ENCODE measurements around the gene ANKMY1. TPM values are rescaled to one million over a fixed set of nuclear protein-coding genes. Genes with fewer than 3 reads are reported as not detected.

ANKMY1 gene
- total RNA-seq, 4 donors from 2014 or later = 18.0 to 22.7 (median 21.1) TPM

GRCh38 chr2:240469740-240470139, 88.0 kb downstream of the ANKMY1 start:
- intact Hi-C loops (cut with DNase I; ENCODE audit: low total_unique reads) = no loop called here
- DNase-seq (ENCODE audit: low spot score in 2 of 2) = peak in 1 of 2 donors; percentile 25
- 88 to 91% methylated on average over 6 of the region's 6 CpGs for WGBS, 2 donors
- no peak for TF ChIP-seq CTCF (IDR thresholded peaks at IDR 0.05)
- TF ChIP-seq POLR2A (IDR thresholded peaks at IDR 0.05) = no peak
- H3K4me3 ChIP-seq (ENCODE audit: low read depth, poor library complexity, severe bottlenecking) = no peak overlapping the region

- no peak overlapping the region for H3K4me3 ChIP-seq (ENCODE audit: low read depth, poor library complexity, severe bottlenecking)
- TF ChIP-seq POLR2A (IDR thresholded peaks at IDR 0.05) = no peak
- peak; percentile 12 to 78 for DNase-seq (ENCODE audit: low spot score in 2 of 2)
- 18 to 47% methylated on average over 4 to 9 of the region's 10 CpGs for WGBS, 2 donors
- intact Hi-C loops (cut with DNase I; ENCODE audit: low total_unique reads) = no loop called here
Observed at GRCh38 chr2:240469239-240469636, 88.5 kb downstream of the ANKMY1 start.

GRCh38 chr2:240468303-240469238, 89.2 kb downstream of the ANKMY1 start:
- no peak overlapping the region for H3K4me3 ChIP-seq (ENCODE audit: low read depth, poor library complexity, severe bottlenecking)
- intact Hi-C loops (cut with DNase I; ENCODE audit: low total_unique reads) = no loop called here
- TF ChIP-seq CTCF (IDR thresholded peaks at IDR 0.05) = no peak
- no peak for TF ChIP-seq POLR2A (IDR thresholded peaks at IDR 0.05)
- peak; percentile 12 to 87 for DNase-seq (ENCODE audit: low spot score in 2 of 2)
- WGBS, 2 donors = 35 to 39% methylated on average over 12 to 20 of the region's 20 CpGs

GRCh38 chr2:240467659-240468302, 90.0 kb downstream of the ANKMY1 start:
- intact Hi-C loops (cut with DNase I; ENCODE audit: low total_unique reads) = no loop called here
- 42 to 62% methylated on average over 14 to 22 of the region's 22 CpGs for WGBS, 2 donors

GRCh38 chr2:240467149-240467642, 90.6 kb downstream of the ANKMY1 start:
- intact Hi-C loops (cut with DNase I; ENCODE audit: low total_unique reads) = no loop called here
- TF ChIP-seq POLR2A (IDR thresholded peaks at IDR 0.05) (no peak), CTCF (IDR thresholded peaks at IDR 0.05) (no peak)
- peak; percentile 12 to 83 for DNase-seq (ENCODE audit: low spot score in 2 of 2)
- no peak overlapping the region for H3K4me3 ChIP-seq (ENCODE audit: low read depth, poor library complexity, severe bottlenecking)
- WGBS, 2 donors = 73 to 79% methylated on average over 4 to 12 of the region's 12 CpGs

More at GRCh38 chr2:240467659-240468302, 90.0 kb downstream of the ANKMY1 start:
- no peak overlapping the region for H3K4me3 ChIP-seq (ENCODE audit: low read depth, poor library complexity, severe bottlenecking)
- peak; percentile 14 to 82 for DNase-seq (ENCODE audit: low spot score in 2 of 2)
- TF ChIP-seq CTCF (IDR thresholded peaks at IDR 0.05) (no peak), POLR2A (IDR thresholded peaks at IDR 0.05) (no peak)

GRCh38 chr2:240466579-240467148, 91.1 kb downstream of the ANKMY1 start:
- peak in 1 of 2 donors; percentile 84 for DNase-seq (ENCODE audit: low spot score in 2 of 2)
- WGBS, 2 donors = 71 to 77% methylated on average over 13 to 18 of the region's 19 CpGs
- TF ChIP-seq POLR2A (IDR thresholded peaks at IDR 0.05) = no peak
- no peak for TF ChIP-seq CTCF (IDR thresholded peaks at IDR 0.05)
- H3K4me3 ChIP-seq (ENCODE audit: low read depth, poor library complexity, severe bottlenecking) = no peak overlapping the region
- intact Hi-C loops (cut with DNase I; ENCODE audit: low total_unique reads) = no loop called here

All from lower leg skin (tissue), 4 donors.